Kidney epithelial cell (primary cell): ENCODE data around the gene ATP8A2. TPM values are rescaled to one million over a fixed set of nuclear protein-coding genes. Genes with fewer than 3 reads are reported as not detected.

Experiments
- DNase-seq: peaks from one replicate; pipeline ENCODE4 v3.0.0-alpha.2; 2010; ENCODE audit warnings: low read depth
- H3K27me3 ChIP-seq: 2 replicates; pipeline ENCODE4 v1.6.0; 2011; ENCODE audit warnings: low read length; ENCODE audit not compliant: control insufficient read depth, insufficient read depth
- H3K36me3 ChIP-seq: 2 replicates; pipeline ENCODE4 v1.5.1; 2011; ENCODE audit warnings: low read length; ENCODE audit not compliant: control insufficient read depth, insufficient read depth
- H3K4me3 ChIP-seq: 2 replicates; pipeline ENCODE4 v1.5.1; 2011; ENCODE audit warnings: low read depth, mild to moderate bottlenecking, control low read depth, low read length
- CTCF ChIP-seq: IDR thresholded peaks from 2 replicates; pipeline ENCODE4 v1.5.1; 2011; ENCODE audit warnings: mild to moderate bottlenecking, moderate library complexity, low read length, control low read depth, inconsistent platforms; ENCODE audit not compliant: insufficient read depth, poor library complexity, severe bottlenecking
- total RNA-seq: library from RNA; depleted of rRNA; stranded (reverse); fragments of >200 nt; gene quantifications from 2 replicates; pipeline ENCODE4 v1.2.3, GENCODE V29; 2015

Gene ATP8A2
- total RNA-seq, 1 donor from 2014 or later = 3.8 TPM

GRCh38 chr13:25934127-25934526 is 562.4 kb downstream of the ATP8A2 start:
- Histone ChIP-seq H3K36me3 (no peaks in the 10 kb centered on the region), H3K4me3 (no peak overlapping the region), H3K27me3 (no peaks in the 10 kb centered on the region)
- TF ChIP-seq CTCF = no peak
- DNase-seq = no peak

GRCh38 chr13:25939961-25940687 is 568.4 kb downstream of the ATP8A2 start:
- Histone ChIP-seq H3K27me3 (no peaks in the 10 kb centered on the region), H3K36me3 (no peaks in the 10 kb centered on the region), H3K4me3 (no peak overlapping the region)
- no peak for TF ChIP-seq CTCF
- no peak for DNase-seq

GRCh38 chr13:25943081-25943480 is 571.3 kb downstream of the ATP8A2 start:
- H3K4me3 ChIP-seq = no peak overlapping the region
- H3K27me3 ChIP-seq = no peaks in the 10 kb centered on the region
- no peak for TF ChIP-seq CTCF
- no peak for DNase-seq
- no peaks in the 10 kb centered on the region for H3K36me3 ChIP-seq

- no peak for TF ChIP-seq CTCF
- Histone ChIP-seq H3K4me3 (no peak overlapping the region), H3K36me3 (no peaks in the 10 kb centered on the region), H3K27me3 (no peaks in the 10 kb centered on the region)
- DNase-seq = peak; percentile 74
These were observed 571.9 kb downstream of the ATP8A2 start for GRCh38 chr13:25943658-25944057.

- TF ChIP-seq CTCF = no peak
- Histone ChIP-seq H3K4me3 (no peak overlapping the region), H3K36me3 (no peaks in the 10 kb centered on the region), H3K27me3 (no peaks in the 10 kb centered on the region)
- no peak for DNase-seq
These were observed 573.8 kb downstream of the ATP8A2 start for GRCh38 chr13:25945596-25945995.

- TF ChIP-seq CTCF = no peak
- Histone ChIP-seq H3K27me3 (no peaks in the 10 kb centered on the region), H3K36me3 (no peaks in the 10 kb centered on the region), H3K4me3 (no peak overlapping the region)
- no peak for DNase-seq
These were observed 574.5 kb downstream of the ATP8A2 start for GRCh38 chr13:25946321-25946720.
